ENCODE data around the gene ERBB2. TPM values are rescaled to one million over a fixed set of nuclear protein-coding genes. Genes with fewer than 3 reads are reported as not detected.

The ERBB2 gene
- total RNA-seq, 1 experiment from 2014 or later, result 216 TPM

DNA sequence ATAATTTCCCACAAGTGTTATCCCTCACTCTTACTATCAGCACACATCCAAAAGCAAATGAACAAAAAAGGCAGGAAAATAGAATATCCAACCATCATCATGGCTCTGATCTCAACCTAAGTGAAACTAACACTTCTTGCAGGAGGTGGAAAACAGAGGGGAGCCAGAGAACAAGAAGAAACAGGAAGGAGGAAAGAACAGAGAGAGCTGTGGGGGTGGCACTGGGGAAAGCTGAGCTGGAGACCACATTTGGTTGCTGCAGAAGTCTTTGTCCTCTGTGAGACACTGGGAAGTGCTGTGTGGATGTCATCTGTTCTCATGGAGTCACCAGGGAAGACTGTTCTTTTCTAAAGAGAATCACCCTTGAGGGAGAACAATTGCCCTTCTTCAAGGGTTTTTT is 72.6 kb downstream of the ERBB2 start:
- no peak overlapping the region for H4K5ac ChIP-seq (ENCODE audit: insufficient read length, low read depth, low read length)

More for the DNA sequence above, 72.6 kb downstream of the ERBB2 start:
- no peak overlapping the region for H2BK15ac ChIP-seq (ENCODE audit: low read depth, low read length)
- no peak overlapping the region for H3T11ph ChIP-seq (ENCODE audit: low read length)
- H3K23ac ChIP-seq (ENCODE audit: insufficient read length, low read depth, low read length), result no peak overlapping the region
- Mint-ChIP-seq H3K27ac (0 out of 7 replicates have a peak overlapping the region, but pooled peaks of 1 of the 3 experiments have one; percentile 9), H3K36me3 (ENCODE audit: insufficient read depth in 1 of 3, low read depth in 3 of 3) (no peaks in the 10 kb centered on the region), H3K27me3 (ENCODE audit: low read depth) (no peaks in the 10 kb centered on the region; the same call in 1 of the 2 replicates), H3K9me3 (no peaks in the 10 kb centered on the region), H3K4me3 (no peak overlapping the region), H3K4me1 (peaks cover 7 to 8% of the 10 kb centered on the region in 2 experiments)
- H3K14ac ChIP-seq (ENCODE audit: insufficient read depth, low read length), result no peak overlapping the region
- no peak for DNase-seq
- no peaks in the 10 kb centered on the region for H3K79me1 ChIP-seq (ENCODE audit: insufficient read depth, low read depth, low read length, poor library complexity, severe bottlenecking)
- no peak overlapping the region for H2AK5ac ChIP-seq (ENCODE audit: insufficient read length, low read length)
- no peak overlapping the region for H2AFZ ChIP-seq (ENCODE audit: low read length)
- no peak overlapping the region for H3K4ac ChIP-seq (ENCODE audit: low read depth, low read length)
- H2BK12ac ChIP-seq (ENCODE audit: insufficient read length, low read depth, low read length), result no peak overlapping the region
- H3K79me2 ChIP-seq (ENCODE audit: insufficient read depth, low read length), result no peaks in the 10 kb centered on the region
- H3K9me3 ChIP-seq (ENCODE audit: control insufficient read depth, low read depth, low read length), result no peaks in the 10 kb centered on the region
- H3K23me2 ChIP-seq (ENCODE audit: insufficient read length, low read depth, low read length, poor library complexity, severe bottlenecking), result no peaks in the 10 kb centered on the region
- no peak overlapping the region for H2BK20ac ChIP-seq (ENCODE audit: low read depth, low read length, poor library complexity, severe bottlenecking)
- H3K9ac ChIP-seq (ENCODE audit: extremely low read depth, insufficient read length, low read length), result no peak overlapping the region
- no peak overlapping the region for H3K56ac ChIP-seq (ENCODE audit: insufficient read length, low read depth, low read length)
- no peak overlapping the region for H3K4me2 ChIP-seq (ENCODE audit: insufficient read depth, insufficient read length, low read length)
- H3K4me1 ChIP-seq (ENCODE audit: insufficient read depth, low read length), result no peaks in the 10 kb centered on the region
- H4K91ac ChIP-seq (ENCODE audit: insufficient read length, low read depth, low read length), result no peak overlapping the region
- no peak overlapping the region for H2BK120ac ChIP-seq (ENCODE audit: low read depth, low read length, poor library complexity, severe bottlenecking)
- H3K27ac ChIP-seq (ENCODE audit: insufficient read length, low read depth, low read length), result no peak overlapping the region
- no peak overlapping the region for H2BK5ac ChIP-seq (ENCODE audit: insufficient read length, low read length)
- TF ChIP-seq, protein P1, sequence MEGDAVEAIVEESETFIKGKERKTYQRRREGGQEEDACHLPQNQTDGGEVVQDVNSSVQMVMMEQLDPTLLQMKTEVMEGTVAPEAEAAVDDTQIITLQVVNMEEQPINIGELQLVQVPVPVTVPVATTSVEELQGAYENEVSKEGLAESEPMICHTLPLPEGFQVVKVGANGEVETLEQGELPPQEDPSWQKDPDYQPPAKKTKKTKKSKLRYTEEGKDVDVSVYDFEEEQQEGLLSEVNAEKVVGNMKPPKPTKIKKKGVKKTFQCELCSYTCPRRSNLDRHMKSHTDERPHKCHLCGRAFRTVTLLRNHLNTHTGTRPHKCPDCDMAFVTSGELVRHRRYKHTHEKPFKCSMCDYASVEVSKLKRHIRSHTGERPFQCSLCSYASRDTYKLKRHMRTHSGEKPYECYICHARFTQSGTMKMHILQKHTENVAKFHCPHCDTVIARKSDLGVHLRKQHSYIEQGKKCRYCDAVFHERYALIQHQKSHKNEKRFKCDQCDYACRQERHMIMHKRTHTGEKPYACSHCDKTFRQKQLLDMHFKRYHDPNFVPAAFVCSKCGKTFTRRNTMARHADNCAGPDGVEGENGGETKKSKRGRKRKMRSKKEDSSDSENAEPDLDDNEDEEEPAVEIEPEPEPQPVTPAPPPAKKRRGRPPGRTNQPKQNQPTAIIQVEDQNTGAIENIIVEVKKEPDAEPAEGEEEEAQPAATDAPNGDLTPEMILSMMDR (conservative IDR thresholded peaks at IDR 0.05), result no peak
- no peak overlapping the region for H4K8ac ChIP-seq (replicated peaks; ENCODE audit: insufficient read length, low read depth, low read length)
- H3K18ac ChIP-seq (ENCODE audit: insufficient read length, low read depth, low read length), result no peak overlapping the region
- no peaks in the 10 kb centered on the region for H3K27me3 ChIP-seq (ENCODE audit: insufficient read depth, low read length)
- no peaks in the 10 kb centered on the region for H4K20me1 ChIP-seq (ENCODE audit: control insufficient read depth, insufficient read depth, insufficient read length)
